ENCODE data around the gene DNAJB11.
"Not testable (repeated sequence)": the region's sequence is repeated elsewhere in the genome, so short reads cannot be mapped to it uniquely, and the experiment has no call there.

DNAJB11 gene

GRCh38 chr3:186531694-186532093, 38.8 kb upstream of the DNAJB11 start:
- H3K9me3 ChIP-seq (ENCODE audit: control insufficient read depth, insufficient read depth, low read length); H3K4me3 ChIP-seq (ENCODE audit: low read length); DNase-seq (ENCODE audit: low read depth, low spot score); H3K27ac ChIP-seq (ENCODE audit: low read length); H3K27me3 ChIP-seq (ENCODE audit: control insufficient read depth, insufficient read depth, low read length); H3K4me1 ChIP-seq (ENCODE audit: control insufficient read depth, insufficient read depth, low read length); H3K36me3 ChIP-seq (ENCODE audit: control insufficient read depth, insufficient read depth, low read length): not testable (repeated sequence)
- WGBS (ENCODE audit: insufficient coverage, insufficient read length): no CpG with 5 or more reads among the region's 3 CpGs

- Histone ChIP-seq H3K27me3 (ENCODE audit: control insufficient read depth, insufficient read depth, low read length) (no peaks in the 10 kb centered on the region), H3K36me3 (ENCODE audit: control insufficient read depth, insufficient read depth, low read length) (no peaks in the 10 kb centered on the region), H3K4me1 (ENCODE audit: control insufficient read depth, insufficient read depth, low read length) (no peaks in the 10 kb centered on the region), H3K27ac (ENCODE audit: low read length) (no peak overlapping the region), H3K4me3 (ENCODE audit: low read length) (no peak overlapping the region), H3K9me3 (ENCODE audit: control insufficient read depth, insufficient read depth, low read length) (no peaks in the 10 kb centered on the region)
- no peak for DNase-seq (ENCODE audit: low read depth, low spot score)
- no CpG with 5 or more reads among the region's 1 CpG for WGBS (ENCODE audit: insufficient coverage, insufficient read length)
Measured at GRCh38 chr3:186532598-186533072, 37.9 kb upstream of the DNAJB11 start.

GRCh38 chr3:186534113-186534669, 36.3 kb upstream of the DNAJB11 start:
- no peaks in the 10 kb centered on the region for H3K9me3 ChIP-seq (ENCODE audit: control insufficient read depth, insufficient read depth, low read length)
- WGBS (ENCODE audit: insufficient coverage, insufficient read length): no CpG with 5 or more reads among the region's 6 CpGs
- no peak for DNase-seq (ENCODE audit: low read depth, low spot score)
- no peak overlapping the region for H3K4me3 ChIP-seq (ENCODE audit: low read length)
- H3K36me3 ChIP-seq (ENCODE audit: control insufficient read depth, insufficient read depth, low read length): no peaks in the 10 kb centered on the region
- H3K27ac ChIP-seq (ENCODE audit: low read length): no peak overlapping the region
- no peaks in the 10 kb centered on the region for H3K4me1 ChIP-seq (ENCODE audit: control insufficient read depth, insufficient read depth, low read length)
- H3K27me3 ChIP-seq (ENCODE audit: control insufficient read depth, insufficient read depth, low read length): no peaks in the 10 kb centered on the region

- Histone ChIP-seq H3K36me3 (ENCODE audit: control insufficient read depth, insufficient read depth, low read length) (no peaks in the 10 kb centered on the region), H3K27ac (ENCODE audit: low read length) (no peak overlapping the region), H3K4me3 (ENCODE audit: low read length) (no peak overlapping the region), H3K27me3 (ENCODE audit: control insufficient read depth, insufficient read depth, low read length) (no peaks in the 10 kb centered on the region), H3K9me3 (ENCODE audit: control insufficient read depth, insufficient read depth, low read length) (no peaks in the 10 kb centered on the region), H3K4me1 (ENCODE audit: control insufficient read depth, insufficient read depth, low read length) (no peaks in the 10 kb centered on the region)
- DNase-seq (ENCODE audit: low read depth, low spot score): no peak
Measured at GRCh38 chr3:186536883-186537844, 33.4 kb upstream of the DNAJB11 start.

GRCh38 chr3:186538779-186539178, 31.7 kb upstream of the DNAJB11 start:
- Histone ChIP-seq H3K27me3 (ENCODE audit: control insufficient read depth, insufficient read depth, low read length) (no peaks in the 10 kb centered on the region), H3K36me3 (ENCODE audit: control insufficient read depth, insufficient read depth, low read length) (no peaks in the 10 kb centered on the region), H3K9me3 (ENCODE audit: control insufficient read depth, insufficient read depth, low read length) (no peaks in the 10 kb centered on the region), H3K27ac (ENCODE audit: low read length) (no peak overlapping the region), H3K4me1 (ENCODE audit: control insufficient read depth, insufficient read depth, low read length) (no peaks in the 10 kb centered on the region), H3K4me3 (ENCODE audit: low read length) (no peak overlapping the region)
- no CpG with 5 or more reads among the region's 3 CpGs for WGBS (ENCODE audit: insufficient coverage, insufficient read length)
- no peak for DNase-seq (ENCODE audit: low read depth, low spot score)

- no CpG with 5 or more reads among the region's 8 CpGs for WGBS (ENCODE audit: insufficient coverage, insufficient read length)
- no peaks in the 10 kb centered on the region for H3K27me3 ChIP-seq (ENCODE audit: control insufficient read depth, insufficient read depth, low read length)
- H3K36me3 ChIP-seq (ENCODE audit: control insufficient read depth, insufficient read depth, low read length): no peaks in the 10 kb centered on the region
- H3K4me1 ChIP-seq (ENCODE audit: control insufficient read depth, insufficient read depth, low read length): no peaks in the 10 kb centered on the region
- no peaks in the 10 kb centered on the region for H3K9me3 ChIP-seq (ENCODE audit: control insufficient read depth, insufficient read depth, low read length)
- DNase-seq (ENCODE audit: low read depth, low spot score): peak; percentile 68
- no peak overlapping the region for H3K4me3 ChIP-seq (ENCODE audit: low read length)
- no peak overlapping the region for H3K27ac ChIP-seq (ENCODE audit: low read length)
Measured at GRCh38 chr3:186540221-186540834, 30.2 kb upstream of the DNAJB11 start.

- Histone ChIP-seq H3K27me3 (ENCODE audit: control insufficient read depth, insufficient read depth, low read length) (no peaks in the 10 kb centered on the region), H3K4me3 (ENCODE audit: low read length) (no peak overlapping the region), H3K27ac (ENCODE audit: low read length) (no peak overlapping the region), H3K4me1 (ENCODE audit: control insufficient read depth, insufficient read depth, low read length) (no peaks in the 10 kb centered on the region), H3K36me3 (ENCODE audit: control insufficient read depth, insufficient read depth, low read length) (no peaks in the 10 kb centered on the region), H3K9me3 (ENCODE audit: control insufficient read depth, insufficient read depth, low read length) (no peaks in the 10 kb centered on the region)
- DNase-seq (ENCODE audit: low read depth, low spot score): no peak
- no CpG with 5 or more reads among the region's 2 CpGs for WGBS (ENCODE audit: insufficient coverage, insufficient read length)
Measured at GRCh38 chr3:186540835-186541226, 29.7 kb upstream of the DNAJB11 start.

GRCh38 chr3:186544281-186544680, 26.2 kb upstream of the DNAJB11 start, which contains the start of gene CRYGS:
Gene CRYGS, minus strand, starts transcription at chr3:186544380. Its CDS starts 54 bp downstream, at chr3:186544326.
- H3K4me3 ChIP-seq (ENCODE audit: low read length): no peak within 1 kb of the TSS
- no peaks in the 10 kb centered on the region for H3K27me3 ChIP-seq (ENCODE audit: control insufficient read depth, insufficient read depth, low read length)
- no peaks in the 10 kb centered on the region for H3K4me1 ChIP-seq (ENCODE audit: control insufficient read depth, insufficient read depth, low read length)
- H3K27ac ChIP-seq (ENCODE audit: low read length): no peak within 1 kb of the TSS
- H3K36me3 ChIP-seq (ENCODE audit: control insufficient read depth, insufficient read depth, low read length): no peaks in the 10 kb centered on the region; the same call in 1 of the 2 replicates
- H3K9me3 ChIP-seq (ENCODE audit: control insufficient read depth, insufficient read depth, low read length): no peaks in the 10 kb centered on the region
- WGBS (ENCODE audit: insufficient coverage, insufficient read length): no CpG with 5 or more reads among the region's 2 CpGs
- no peak for DNase-seq (ENCODE audit: low read depth, low spot score)

GRCh38 chr3:186549497-186549896, 21.0 kb upstream of the DNAJB11 start:
- peaks cover 3% of the 10 kb centered on the region; the same call in 1 of the 2 replicates for H3K36me3 ChIP-seq (ENCODE audit: control insufficient read depth, insufficient read depth, low read length)
- no peaks in the 10 kb centered on the region for H3K27me3 ChIP-seq (ENCODE audit: control insufficient read depth, insufficient read depth, low read length)
- H3K9me3 ChIP-seq (ENCODE audit: control insufficient read depth, insufficient read depth, low read length): no peaks in the 10 kb centered on the region
- H3K27ac ChIP-seq (ENCODE audit: low read length): no peak overlapping the region
- no peak for DNase-seq (ENCODE audit: low read depth, low spot score)
- no peak overlapping the region for H3K4me3 ChIP-seq (ENCODE audit: low read length)
- WGBS (ENCODE audit: insufficient coverage, insufficient read length): no CpG with 5 or more reads among the region's 3 CpGs
- no peaks in the 10 kb centered on the region for H3K4me1 ChIP-seq (ENCODE audit: control insufficient read depth, insufficient read depth, low read length)

- DNase-seq (ENCODE audit: low read depth, low spot score): no peak
- Histone ChIP-seq H3K4me1 (ENCODE audit: control insufficient read depth, insufficient read depth, low read length) (no peaks in the 10 kb centered on the region), H3K36me3 (ENCODE audit: control insufficient read depth, insufficient read depth, low read length) (peaks cover 3% of the 10 kb centered on the region; the same call in 1 of the 2 replicates), H3K4me3 (ENCODE audit: low read length) (no peak overlapping the region), H3K9me3 (ENCODE audit: control insufficient read depth, insufficient read depth, low read length) (no peaks in the 10 kb centered on the region), H3K27ac (ENCODE audit: low read length) (no peak overlapping the region), H3K27me3 (ENCODE audit: control insufficient read depth, insufficient read depth, low read length) (no peaks in the 10 kb centered on the region)
- WGBS (ENCODE audit: insufficient coverage, insufficient read length): no CpG with 5 or more reads among the region's 6 CpGs
Measured at GRCh38 chr3:186551387-186551786, 19.1 kb upstream of the DNAJB11 start.
